Measurements from ENCODE around the gene NTNG1.

NTNG1 gene

GRCh38 chr1:107405236-107405635, 264.4 kb downstream of the NTNG1 start:
- Mint-ChIP-seq H3K27me3 (peaks cover 6% of the 10 kb centered on the region), H3K27ac (no peak overlapping the region), H3K4me3 (no peak overlapping the region), H3K4me1 (no peaks in the 10 kb centered on the region), H3K9me3 (no peaks in the 10 kb centered on the region)
- ATAC-seq = no peak
- no peak for DNase-seq

DNA sequence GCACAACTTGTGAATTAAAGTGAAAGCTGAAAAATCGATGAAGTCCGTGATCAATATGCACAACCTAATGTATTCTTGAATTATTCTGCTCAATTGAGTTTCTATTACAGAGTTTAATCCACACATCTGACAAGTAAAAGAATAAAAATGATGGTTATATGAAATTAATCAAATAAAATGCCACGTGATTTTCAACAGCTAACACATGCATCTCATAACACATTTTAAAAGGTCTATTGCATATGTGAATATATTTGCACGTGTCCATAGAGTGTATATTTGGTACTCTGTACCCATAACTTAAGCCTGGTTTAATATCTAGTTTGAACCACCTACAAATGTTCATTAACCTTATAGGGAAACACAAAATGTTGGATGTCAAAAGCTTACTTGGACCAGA, 266.2 kb downstream of the NTNG1 start:
- no peak for ATAC-seq
- no peak overlapping the region for H3K4me3 Mint-ChIP-seq
- no peaks in the 10 kb centered on the region for H3K4me1 Mint-ChIP-seq
- no peak for DNase-seq
- no peak overlapping the region for H3K27ac Mint-ChIP-seq
- H3K27me3 Mint-ChIP-seq = peaks cover 6% of the 10 kb centered on the region
- H3K9me3 Mint-ChIP-seq = no peaks in the 10 kb centered on the region

GRCh38 chr1:107413546-107413945, 272.7 kb downstream of the NTNG1 start:
- no peaks in the 10 kb centered on the region for H3K9me3 Mint-ChIP-seq
- H3K4me1 Mint-ChIP-seq = no peaks in the 10 kb centered on the region
- DNase-seq (no peak), ATAC-seq (no peak)
- H3K27me3 Mint-ChIP-seq = no peaks in the 10 kb centered on the region
- H3K27ac Mint-ChIP-seq = no peak overlapping the region
- H3K4me3 Mint-ChIP-seq = no peak overlapping the region

- Mint-ChIP-seq H3K27ac (no peak overlapping the region), H3K9me3 (no peaks in the 10 kb centered on the region)
Observed at GRCh38 chr1:107413951-107414350, 273.1 kb downstream of the NTNG1 start.

DNA sequence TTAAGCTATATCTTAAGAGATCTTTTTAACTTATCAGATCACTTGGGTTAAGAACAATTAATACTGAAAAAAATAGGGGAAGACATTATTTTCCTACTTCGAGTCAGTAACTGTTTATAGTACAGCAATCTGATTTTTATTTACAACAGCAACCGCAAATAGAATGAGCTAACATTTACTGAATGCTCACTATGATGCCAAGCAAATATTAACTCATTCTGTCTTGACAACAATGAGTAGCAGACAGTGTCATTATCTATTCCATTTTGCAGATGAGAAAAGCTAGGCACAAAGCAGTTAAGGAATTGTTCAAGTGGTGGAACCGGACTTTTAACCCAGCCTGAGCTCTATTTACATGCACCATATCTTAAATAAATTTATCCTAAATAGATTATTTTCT, 273.7 kb downstream of the NTNG1 start:
- DNase-seq (no peak), ATAC-seq (no peak)
- no peaks in the 10 kb centered on the region for H3K9me3 Mint-ChIP-seq
- no peak overlapping the region for H3K27ac Mint-ChIP-seq
- H3K4me3 Mint-ChIP-seq = no peak overlapping the region
- H3K27me3 Mint-ChIP-seq = no peaks in the 10 kb centered on the region
- no peaks in the 10 kb centered on the region for H3K4me1 Mint-ChIP-seq

More at GRCh38 chr1:107413951-107414350, 273.1 kb downstream of the NTNG1 start:
- no peaks in the 10 kb centered on the region for H3K27me3 Mint-ChIP-seq
- DNase-seq (no peak), ATAC-seq (no peak)
- no peak overlapping the region for H3K4me3 Mint-ChIP-seq
- no peaks in the 10 kb centered on the region for H3K4me1 Mint-ChIP-seq

DNA sequence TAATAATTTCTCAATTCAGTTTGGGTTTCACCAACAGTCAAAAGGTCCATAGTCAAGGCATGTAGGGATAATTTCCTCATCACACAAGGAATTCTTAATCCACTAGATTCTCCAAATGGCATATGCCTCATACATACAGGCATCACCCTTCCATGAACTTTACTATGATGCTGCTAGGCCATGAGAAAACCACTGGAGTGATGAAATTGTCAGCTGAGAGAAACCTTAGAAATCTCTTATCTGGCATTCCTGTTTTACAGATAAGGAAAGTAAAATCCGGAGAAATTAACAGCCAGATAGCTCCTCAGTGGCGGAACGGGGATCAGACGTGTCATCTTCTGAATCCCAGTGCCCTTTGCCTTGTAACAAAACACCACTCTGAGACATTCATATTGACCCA, 274.4 kb downstream of the NTNG1 start:
- no peak for DNase-seq
- no peak overlapping the region for H3K27ac Mint-ChIP-seq
- H3K27me3 Mint-ChIP-seq = no peaks in the 10 kb centered on the region
- H3K4me1 Mint-ChIP-seq = no peaks in the 10 kb centered on the region
- ATAC-seq = no peak
- H3K4me3 Mint-ChIP-seq = no peak overlapping the region
- no peaks in the 10 kb centered on the region for H3K9me3 Mint-ChIP-seq

- no peak overlapping the region for H3K27ac Mint-ChIP-seq
- H3K27me3 Mint-ChIP-seq = no peaks in the 10 kb centered on the region
- DNase-seq (no peak), ATAC-seq (no peak)
- no peaks in the 10 kb centered on the region for H3K4me1 Mint-ChIP-seq
- H3K9me3 Mint-ChIP-seq = no peaks in the 10 kb centered on the region
- no peak overlapping the region for H3K4me3 Mint-ChIP-seq
Observed at GRCh38 chr1:107419003-107419402, 278.2 kb downstream of the NTNG1 start.

GRCh38 chr1:107422901-107423300, 282.1 kb downstream of the NTNG1 start:
- Mint-ChIP-seq H3K27ac (no peak overlapping the region), H3K27me3 (peaks cover 1% of the 10 kb centered on the region), H3K4me1 (no peaks in the 10 kb centered on the region), H3K4me3 (no peak overlapping the region), H3K9me3 (peaks cover 0 to 4% of the 10 kb centered on the region in 2 donors)
- DNase-seq (no peak), ATAC-seq (no peak)

- ATAC-seq (no peak), DNase-seq (peak; percentile 14 to 18)
- Mint-ChIP-seq H3K4me1 (no peaks in the 10 kb centered on the region), H3K4me3 (no peak overlapping the region), H3K9me3 (no peaks in the 10 kb centered on the region), H3K27me3 (peaks cover 13% of the 10 kb centered on the region), H3K27ac (no peak overlapping the region)
Observed at GRCh38 chr1:107430540-107431228, 289.8 kb downstream of the NTNG1 start.

GRCh38 chr1:107432108-107432507, 291.3 kb downstream of the NTNG1 start:
- H3K4me3 Mint-ChIP-seq = no peak overlapping the region
- H3K27me3 Mint-ChIP-seq = peaks cover 13% of the 10 kb centered on the region
- H3K27ac Mint-ChIP-seq = no peak overlapping the region
- ATAC-seq (no peak), DNase-seq (no peak)
- no peaks in the 10 kb centered on the region for H3K4me1 Mint-ChIP-seq
- H3K9me3 Mint-ChIP-seq = no peaks in the 10 kb centered on the region

- no peak for ATAC-seq
- Mint-ChIP-seq H3K4me1 (no peaks in the 10 kb centered on the region), H3K27ac (no peak overlapping the region), H3K4me3 (no peak overlapping the region), H3K27me3 (peaks cover 11% of the 10 kb centered on the region), H3K9me3 (no peaks in the 10 kb centered on the region)
- no peak for DNase-seq
Observed at GRCh38 chr1:107433068-107433467, 292.2 kb downstream of the NTNG1 start.

- no peak for DNase-seq
- H3K27ac Mint-ChIP-seq = no peak overlapping the region
- peaks cover 5% of the 10 kb centered on the region for H3K27me3 Mint-ChIP-seq
- H3K4me1 Mint-ChIP-seq = no peaks in the 10 kb centered on the region
- H3K4me3 Mint-ChIP-seq = no peak overlapping the region
- no peak for ATAC-seq
- H3K9me3 Mint-ChIP-seq = no peaks in the 10 kb centered on the region
Observed at GRCh38 chr1:107433635-107434360, 293.0 kb downstream of the NTNG1 start.

DNA sequence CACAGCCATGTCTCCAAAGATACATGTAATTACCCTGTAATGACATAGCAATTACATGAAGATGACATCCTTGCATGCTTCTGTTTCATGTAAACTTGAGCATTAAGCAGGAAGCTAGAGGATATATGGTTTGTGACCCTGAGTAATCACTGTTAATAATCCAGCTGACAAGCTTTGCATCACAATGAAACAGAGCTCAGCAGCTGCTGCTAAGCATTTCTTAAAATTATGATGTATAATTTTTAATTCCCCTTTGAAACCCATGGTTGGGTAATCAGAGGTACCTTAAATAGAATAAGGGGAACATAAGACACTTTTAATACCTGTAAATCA, 293.5 kb downstream of the NTNG1 start:
- no peaks in the 10 kb centered on the region for H3K27me3 Mint-ChIP-seq
- ATAC-seq = no peak
- H3K4me1 Mint-ChIP-seq = no peaks in the 10 kb centered on the region
- DNase-seq = no peak
- no peak overlapping the region for H3K27ac Mint-ChIP-seq
- no peak overlapping the region for H3K4me3 Mint-ChIP-seq
- no peaks in the 10 kb centered on the region for H3K9me3 Mint-ChIP-seq

DNA sequence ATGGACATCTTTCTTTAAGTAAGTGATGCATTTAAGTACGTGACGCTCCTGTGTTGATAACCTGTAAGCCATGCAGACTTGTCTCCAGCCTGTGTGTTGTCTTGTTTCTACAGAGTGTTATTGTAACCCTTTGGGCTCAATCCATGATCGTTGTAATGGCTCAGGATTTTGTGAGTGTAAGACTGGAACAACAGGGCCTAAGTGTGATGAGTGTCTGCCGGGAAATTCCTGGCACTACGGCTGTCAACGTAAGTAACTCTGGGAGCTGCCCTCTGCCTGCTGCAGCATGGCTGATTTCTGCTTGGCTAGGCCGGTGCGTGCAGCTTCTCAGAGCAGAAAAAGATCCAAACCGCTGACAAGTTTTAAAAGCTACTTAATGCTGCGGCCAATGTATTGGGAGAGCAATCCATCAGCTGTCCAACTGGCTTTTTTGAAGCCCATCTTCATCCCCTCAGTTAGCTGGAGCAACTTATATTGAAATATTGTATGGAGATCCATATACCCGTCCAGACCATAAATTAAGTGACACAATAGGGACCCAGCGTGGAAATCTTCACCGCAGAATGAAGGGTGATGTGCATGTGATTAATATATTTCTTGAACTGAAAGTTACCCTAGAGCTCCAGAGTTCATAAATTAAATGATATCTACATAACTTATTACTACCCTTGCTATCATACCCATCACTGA, 295.9 kb downstream of the NTNG1 start:
- H3K4me3 Mint-ChIP-seq = no peak overlapping the region

DNA sequence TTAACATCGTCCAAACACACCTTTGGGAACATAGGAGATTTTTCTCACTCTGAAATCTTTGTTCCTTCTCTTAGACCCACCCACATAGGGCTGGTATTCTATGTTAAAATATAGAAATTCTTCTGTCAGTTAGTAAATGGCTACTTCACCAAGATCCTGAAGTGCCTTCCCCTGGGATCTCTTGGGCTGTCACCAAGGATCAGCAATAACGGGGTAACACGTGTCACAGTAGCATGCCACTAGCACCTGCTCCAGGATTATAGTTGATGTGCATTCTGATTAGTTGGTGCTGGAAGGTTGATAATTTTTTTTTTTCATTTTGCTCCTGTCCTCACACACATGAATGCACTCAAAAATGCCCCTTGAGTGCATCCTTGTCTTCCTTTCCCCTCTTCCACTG, 298.7 kb downstream of the NTNG1 start:
- Mint-ChIP-seq H3K4me3 (no peak overlapping the region), H3K27me3 (peaks cover 16% of the 10 kb centered on the region), H3K27ac (no peak overlapping the region), H3K9me3 (no peaks in the 10 kb centered on the region), H3K4me1 (peaks cover 15% of the 10 kb centered on the region)
- ATAC-seq (no peak), DNase-seq (no peak)

More for the DNA sequence above, 295.9 kb downstream of the NTNG1 start:
- DNase-seq (no peak), ATAC-seq (no peak)
- Mint-ChIP-seq H3K4me1 (no peaks in the 10 kb centered on the region), H3K27ac (no peak overlapping the region), H3K27me3 (peaks cover 12% of the 10 kb centered on the region), H3K9me3 (no peaks in the 10 kb centered on the region)

- Mint-ChIP-seq H3K27ac (no peak overlapping the region), H3K4me1 (peaks cover 15% of the 10 kb centered on the region), H3K27me3 (peaks cover 16% of the 10 kb centered on the region), H3K9me3 (no peaks in the 10 kb centered on the region), H3K4me3 (no peak overlapping the region)
- ATAC-seq (peak; percentile 85), DNase-seq (peak; percentile 10 to 17)
Observed at GRCh38 chr1:107442551-107442950, 301.7 kb downstream of the NTNG1 start.
